Measurements from ENCODE around the gene ALDH3A1. TPM values are rescaled to one million over a fixed set of nuclear protein-coding genes. Genes with fewer than 3 reads are reported as not detected.
A peak's percentile ranks its signal among the peaks of the same experiment; 100 is the strongest.

The ALDH3A1 gene
- polyA plus RNA-seq, 2 of the 4 experiments (the other 2 are of a cell fraction) = 959 to 1,190 TPM

DNA sequence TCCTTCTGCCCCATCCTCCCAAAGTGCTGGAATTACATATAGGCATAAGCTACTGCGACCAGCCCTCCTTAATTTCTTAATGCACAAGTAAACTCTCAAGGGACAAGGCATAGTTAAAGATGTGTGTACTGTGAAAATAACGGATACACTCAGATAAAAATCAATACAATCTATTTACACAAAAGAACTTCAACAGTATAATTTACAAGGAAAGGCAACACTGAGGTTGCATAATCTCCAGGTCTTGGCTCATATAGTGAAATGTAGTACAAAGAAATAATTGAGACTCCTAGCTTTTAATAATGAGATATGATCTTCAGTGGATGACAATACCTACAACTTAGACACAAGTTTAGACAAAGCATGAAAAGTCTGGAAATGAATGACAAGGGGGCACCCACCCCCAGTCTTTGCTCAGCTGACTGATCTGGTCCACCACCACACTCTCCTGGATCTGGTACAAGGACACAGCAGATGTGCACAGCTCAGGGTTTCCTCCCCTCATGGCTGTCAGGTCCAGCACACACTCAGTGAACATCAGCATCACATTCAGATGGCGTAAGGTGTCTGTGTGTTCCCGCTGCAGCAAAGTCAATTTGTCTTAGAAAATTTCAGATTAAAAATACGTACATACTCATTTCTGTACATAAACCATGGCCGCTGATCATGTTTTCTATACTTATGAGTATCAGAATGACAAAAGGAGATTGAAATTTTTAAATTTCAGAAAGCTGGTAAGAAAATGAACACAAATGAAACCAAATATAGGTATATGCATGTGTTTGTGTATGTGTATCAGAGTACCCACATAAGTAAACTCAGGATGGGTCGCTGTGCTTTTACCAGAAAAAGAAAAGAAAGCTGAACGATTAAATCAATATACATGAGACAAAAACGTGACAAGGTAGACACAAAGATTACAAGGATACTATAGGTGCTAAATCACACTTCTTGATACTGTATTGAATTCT is 33.7 kb upstream of the ALDH3A1 start:
- CTCF ChIA-PET = interaction anchor here (0.6 to 3.4 kb wide), 6 partner anchors 15 to 269 kb away, joined by 3 to 27 read pairs (median 4); partner anchors contain the start of gene ALDH3A1
- 83% methylated on average over 9 of the region's 9 CpGs for WGBS (ENCODE audit: missing lambda C conversion rate)
- Histone ChIP-seq H3K9me3 (no peaks in the 10 kb centered on the region), H3K4me1 (no peaks in the 10 kb centered on the region), H3K27ac (no peak overlapping the region), H3K4me3 (no peak overlapping the region), H3K4me2 (no peak overlapping the region)
- no peak for ATAC-seq
- TF ChIP-seq POLR2AphosphoS2 (conservative IDR thresholded peaks at IDR 0.05; ENCODE audit: low read length) (no peak), KDM5A (IDR thresholded peaks at IDR 0.05) (no peak), HEYL (CRISPR knock-in tag; IDR thresholded peaks at IDR 0.05) (no peak), FOXS1 (CRISPR knock-in tag; IDR thresholded peaks at IDR 0.05) (no peak), HOXB13 (CRISPR knock-in tag; IDR thresholded peaks at IDR 0.05; ENCODE audit: low read depth) (no peak), CEBPB (IDR thresholded peaks at IDR 0.05) (no peak), RNF2 (IDR thresholded peaks at IDR 0.05; ENCODE audit: borderline replicate concordance, low read depth) (no peak), ZFP36 (IDR thresholded peaks at IDR 0.05; ENCODE audit: borderline replicate concordance, partially characterized antibody) (no peak), BHLHE40 (IDR thresholded peaks at IDR 0.05; ENCODE audit: low read depth, low read length) (no peak), JUN (IDR thresholded peaks at IDR 0.05) (no peak), HDAC2 (IDR thresholded peaks at IDR 0.05) (no peak), GATA3 (IDR thresholded peaks at IDR 0.05; ENCODE audit: borderline replicate concordance) (no peak), EHF (CRISPR knock-in tag; IDR thresholded peaks at IDR 0.05) (no peak), ZC3H11A (IDR thresholded peaks at IDR 0.05) (no peak)
- TF ChIP-seq, protein P1, sequence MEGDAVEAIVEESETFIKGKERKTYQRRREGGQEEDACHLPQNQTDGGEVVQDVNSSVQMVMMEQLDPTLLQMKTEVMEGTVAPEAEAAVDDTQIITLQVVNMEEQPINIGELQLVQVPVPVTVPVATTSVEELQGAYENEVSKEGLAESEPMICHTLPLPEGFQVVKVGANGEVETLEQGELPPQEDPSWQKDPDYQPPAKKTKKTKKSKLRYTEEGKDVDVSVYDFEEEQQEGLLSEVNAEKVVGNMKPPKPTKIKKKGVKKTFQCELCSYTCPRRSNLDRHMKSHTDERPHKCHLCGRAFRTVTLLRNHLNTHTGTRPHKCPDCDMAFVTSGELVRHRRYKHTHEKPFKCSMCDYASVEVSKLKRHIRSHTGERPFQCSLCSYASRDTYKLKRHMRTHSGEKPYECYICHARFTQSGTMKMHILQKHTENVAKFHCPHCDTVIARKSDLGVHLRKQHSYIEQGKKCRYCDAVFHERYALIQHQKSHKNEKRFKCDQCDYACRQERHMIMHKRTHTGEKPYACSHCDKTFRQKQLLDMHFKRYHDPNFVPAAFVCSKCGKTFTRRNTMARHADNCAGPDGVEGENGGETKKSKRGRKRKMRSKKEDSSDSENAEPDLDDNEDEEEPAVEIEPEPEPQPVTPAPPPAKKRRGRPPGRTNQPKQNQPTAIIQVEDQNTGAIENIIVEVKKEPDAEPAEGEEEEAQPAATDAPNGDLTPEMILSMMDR (IDR thresholded peaks at IDR 0.05) = no peak
- TF ChIP-seq, protein P2, sequence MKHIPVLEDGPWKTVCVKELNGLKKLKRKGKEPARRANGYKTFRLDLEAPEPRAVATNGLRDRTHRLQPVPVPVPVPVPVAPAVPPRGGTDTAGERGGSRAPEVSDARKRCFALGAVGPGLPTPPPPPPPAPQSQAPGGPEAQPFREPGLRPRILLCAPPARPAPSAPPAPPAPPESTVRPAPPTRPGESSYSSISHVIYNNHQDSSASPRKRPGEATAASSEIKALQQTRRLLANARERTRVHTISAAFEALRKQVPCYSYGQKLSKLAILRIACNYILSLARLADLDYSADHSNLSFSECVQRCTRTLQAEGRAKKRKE (CRISPR knock-in tag; IDR thresholded peaks at IDR 0.05; ENCODE audit: low read depth) = no peak
- TF ChIP-seq, protein P3, sequence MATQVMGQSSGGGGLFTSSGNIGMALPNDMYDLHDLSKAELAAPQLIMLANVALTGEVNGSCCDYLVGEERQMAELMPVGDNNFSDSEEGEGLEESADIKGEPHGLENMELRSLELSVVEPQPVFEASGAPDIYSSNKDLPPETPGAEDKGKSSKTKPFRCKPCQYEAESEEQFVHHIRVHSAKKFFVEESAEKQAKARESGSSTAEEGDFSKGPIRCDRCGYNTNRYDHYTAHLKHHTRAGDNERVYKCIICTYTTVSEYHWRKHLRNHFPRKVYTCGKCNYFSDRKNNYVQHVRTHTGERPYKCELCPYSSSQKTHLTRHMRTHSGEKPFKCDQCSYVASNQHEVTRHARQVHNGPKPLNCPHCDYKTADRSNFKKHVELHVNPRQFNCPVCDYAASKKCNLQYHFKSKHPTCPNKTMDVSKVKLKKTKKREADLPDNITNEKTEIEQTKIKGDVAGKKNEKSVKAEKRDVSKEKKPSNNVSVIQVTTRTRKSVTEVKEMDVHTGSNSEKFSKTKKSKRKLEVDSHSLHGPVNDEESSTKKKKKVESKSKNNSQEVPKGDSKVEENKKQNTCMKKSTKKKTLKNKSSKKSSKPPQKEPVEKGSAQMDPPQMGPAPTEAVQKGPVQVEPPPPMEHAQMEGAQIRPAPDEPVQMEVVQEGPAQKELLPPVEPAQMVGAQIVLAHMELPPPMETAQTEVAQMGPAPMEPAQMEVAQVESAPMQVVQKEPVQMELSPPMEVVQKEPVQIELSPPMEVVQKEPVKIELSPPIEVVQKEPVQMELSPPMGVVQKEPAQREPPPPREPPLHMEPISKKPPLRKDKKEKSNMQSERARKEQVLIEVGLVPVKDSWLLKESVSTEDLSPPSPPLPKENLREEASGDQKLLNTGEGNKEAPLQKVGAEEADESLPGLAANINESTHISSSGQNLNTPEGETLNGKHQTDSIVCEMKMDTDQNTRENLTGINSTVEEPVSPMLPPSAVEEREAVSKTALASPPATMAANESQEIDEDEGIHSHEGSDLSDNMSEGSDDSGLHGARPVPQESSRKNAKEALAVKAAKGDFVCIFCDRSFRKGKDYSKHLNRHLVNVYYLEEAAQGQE (IDR thresholded peaks at IDR 0.05) = no peak
- TF ChIP-seq, protein P4, sequence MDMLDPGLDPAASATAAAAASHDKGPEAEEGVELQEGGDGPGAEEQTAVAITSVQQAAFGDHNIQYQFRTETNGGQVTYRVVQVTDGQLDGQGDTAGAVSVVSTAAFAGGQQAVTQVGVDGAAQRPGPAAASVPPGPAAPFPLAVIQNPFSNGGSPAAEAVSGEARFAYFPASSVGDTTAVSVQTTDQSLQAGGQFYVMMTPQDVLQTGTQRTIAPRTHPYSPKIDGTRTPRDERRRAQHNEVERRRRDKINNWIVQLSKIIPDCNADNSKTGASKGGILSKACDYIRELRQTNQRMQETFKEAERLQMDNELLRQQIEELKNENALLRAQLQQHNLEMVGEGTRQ (IDR thresholded peaks at IDR 0.05) = no peak
- POLR2A ChIA-PET = no interaction called here
- DNase-seq (ENCODE audit: low read depth in 1 of 2, low spot score in 1 of 2) = no peak
- peak; percentile 49 for FAIRE-seq

DNA sequence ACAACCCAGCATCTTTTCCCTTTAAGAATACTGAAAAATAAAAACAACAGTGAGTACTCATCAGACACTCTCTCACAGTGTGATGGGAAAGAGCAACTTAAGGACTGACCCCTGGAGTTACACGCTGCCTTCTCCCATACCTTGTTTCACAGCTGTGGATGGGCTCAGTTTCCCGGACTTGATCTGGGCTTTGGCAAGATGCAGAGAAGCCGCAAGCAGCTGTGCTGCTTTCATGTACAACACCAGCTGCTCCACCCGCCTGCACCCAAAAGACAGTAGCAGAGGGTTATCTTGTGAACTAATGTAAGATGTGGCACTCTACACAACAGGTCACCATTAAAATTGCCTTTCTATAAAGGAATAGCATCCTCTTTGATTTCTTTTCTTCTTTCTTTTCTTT is 32.7 kb upstream of the ALDH3A1 start:
- CTCF ChIA-PET = interaction anchor here (0.6 to 3.4 kb wide), 8 partner anchors 15 to 268 kb away, joined by 3 to 27 read pairs (median 6); no protein-coding TSS in a partner anchor
- no peaks in the 10 kb centered on the region for H3K9me3 ChIP-seq
- no peak overlapping the region for H3K4me3 ChIP-seq
- FAIRE-seq (no peak), DNase-seq (ENCODE audit: low read depth in 1 of 2, low spot score in 1 of 2) (no peak), ATAC-seq (no peak)
- no peak overlapping the region for H3K27ac ChIP-seq
- WGBS (ENCODE audit: missing lambda C conversion rate) = 94% methylated on average over 4 of the region's 4 CpGs
- POLR2A ChIA-PET = no interaction called here
- no peaks in the 10 kb centered on the region for H3K4me1 ChIP-seq
- H3K4me2 ChIP-seq = no peak overlapping the region
- no peak for TF ChIP-seq POLR2AphosphoS2 (conservative IDR thresholded peaks at IDR 0.05; ENCODE audit: low read length)
- TF ChIP-seq BHLHE40 (IDR thresholded peaks at IDR 0.05; ENCODE audit: low read depth, low read length) = no peak
- TF ChIP-seq TFCP2L1 (CRISPR knock-in tag; IDR thresholded peaks at IDR 0.05) = no peak
- no peak for TF ChIP-seq JUNB (IDR thresholded peaks at IDR 0.05)
- no peak for TF ChIP-seq SMC3 (IDR thresholded peaks at IDR 0.05)
- TF ChIP-seq, protein P5, sequence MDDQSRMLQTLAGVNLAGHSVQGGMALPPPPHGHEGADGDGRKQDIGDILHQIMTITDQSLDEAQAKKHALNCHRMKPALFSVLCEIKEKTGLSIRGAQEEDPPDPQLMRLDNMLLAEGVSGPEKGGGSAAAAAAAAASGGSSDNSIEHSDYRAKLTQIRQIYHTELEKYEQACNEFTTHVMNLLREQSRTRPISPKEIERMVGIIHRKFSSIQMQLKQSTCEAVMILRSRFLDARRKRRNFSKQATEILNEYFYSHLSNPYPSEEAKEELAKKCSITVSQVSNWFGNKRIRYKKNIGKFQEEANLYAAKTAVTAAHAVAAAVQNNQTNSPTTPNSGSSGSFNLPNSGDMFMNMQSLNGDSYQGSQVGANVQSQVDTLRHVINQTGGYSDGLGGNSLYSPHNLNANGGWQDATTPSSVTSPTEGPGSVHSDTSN (IDR thresholded peaks at IDR 0.05) = no peak
- no peak for TF ChIP-seq HOXB13 (CRISPR knock-in tag; IDR thresholded peaks at IDR 0.05; ENCODE audit: low read depth)
- TF ChIP-seq TP53 (CRISPR knock-in tag; IDR thresholded peaks at IDR 0.05) = no peak
- no peak for TF ChIP-seq NR3C1 (IDR thresholded peaks at IDR 0.05)
- no peak for TF ChIP-seq ZNF302 (CRISPR knock-in tag; IDR thresholded peaks at IDR 0.05)
- no peak for TF ChIP-seq EHMT2 (IDR thresholded peaks at IDR 0.05; ENCODE audit: low read depth)
- no peak for TF ChIP-seq NFE2L2 (conservative IDR thresholded peaks at IDR 0.05; ENCODE audit: low read length)
- no peak for TF ChIP-seq CBX8 (IDR thresholded peaks at IDR 0.05)
- no peak for TF ChIP-seq HDAC2 (IDR thresholded peaks at IDR 0.05)
- no peak for TF ChIP-seq RNF2 (IDR thresholded peaks at IDR 0.05; ENCODE audit: borderline replicate concordance, low read depth)
- TF ChIP-seq ZC3H11A (IDR thresholded peaks at IDR 0.05) = no peak

Data from A549 (cell line).